HEK293 (cell line): Measurements from ENCODE around the gene GPER1.

Experiments used
- CTCF ChIA-PET: fragments of 350-600 bp; formaldehyde crosslinking; extraction: SDS; loops from one replicate; lab custom pipeline; 2021; ENCODE audit warnings: antibody characterized with exemption; lab: Yijun Ruan, JAX
- POLR2A ChIA-PET: fragments of 300-600 bp; formaldehyde crosslinking; extraction: SDS; loops from one replicate; lab custom pipeline; 2020; ENCODE audit warnings: antibody characterized with exemption, inconsistent platforms; lab: Yijun Ruan, JAX
- H3K27ac ChIP-seq: fragments of 200-500 bp; sonication (Bioruptor generic); 2 replicates; pipeline ENCODE4 v1.5.1; 2014; ENCODE audit warnings: low read depth, low read length, control low read depth, inconsistent platforms; ENCODE audit errors: extremely low read depth
- H3K36me3 ChIP-seq, 2 experiments: fragments of 200-500 bp in 1 of 2; sonication (Bioruptor generic) in 1 of 2; 1 replicate in 1 of 2; 2 replicates in 1 of 2; pipeline ENCODE4 v1.5.1; 2014 to 2017; ENCODE audit warnings: inconsistent platforms in 2 of 2, low read length in 2 of 2; ENCODE audit not compliant: control insufficient read depth in 2 of 2, insufficient read depth in 1 of 2
- H3K4me1 ChIP-seq: fragments of 200-500 bp; sonication (Bioruptor generic); 2 replicates; pipeline ENCODE4 v1.5.1; 2014; ENCODE audit warnings: mild to moderate bottlenecking, low read length, inconsistent platforms; ENCODE audit not compliant: control insufficient read depth, insufficient read depth
- H3K4me3 ChIP-seq: 2 replicates; pipeline ENCODE4 v1.5.1; 2011; ENCODE audit warnings: low read depth, mild to moderate bottlenecking, control low read depth, low read length, moderate library complexity
- H3K9me3 ChIP-seq: fragments of 200-500 bp; sonication (Bioruptor generic); 2 replicates; pipeline ENCODE4 v1.5.1; 2014; ENCODE audit warnings: low read depth, low read length, inconsistent platforms; ENCODE audit not compliant: control insufficient read depth, insufficient read depth
- GLIS1 ChIP-seq: fragments of 450-650 bp; formaldehyde crosslinking; IDR thresholded peaks from 2 replicates; pipeline ENCODE4 v1.5.1; 2016; ENCODE audit warnings: missing biosample characterization, missing genetic modification characterization
- KLF16 ChIP-seq: fragments of 450-650 bp; formaldehyde crosslinking; IDR thresholded peaks from 2 replicates; pipeline ENCODE4 v1.5.1; 2017; ENCODE audit warnings: missing biosample characterization, missing genetic modification characterization
- MYNN ChIP-seq: fragments of 450-650 bp; formaldehyde crosslinking; IDR thresholded peaks from 2 replicates; pipeline ENCODE4 v1.5.1; 2016; ENCODE audit warnings: missing biosample characterization, missing genetic modification characterization, borderline replicate concordance
- MZF1 ChIP-seq: fragments of 450-650 bp; formaldehyde crosslinking; IDR thresholded peaks from 2 replicates; pipeline ENCODE4 v1.5.1; 2017; ENCODE audit warnings: missing biosample characterization, missing genetic modification characterization, borderline replicate concordance
- PRDM6 ChIP-seq: fragments of 450-650 bp; formaldehyde crosslinking; IDR thresholded peaks from 2 replicates; pipeline ENCODE4 v1.5.1; 2017; ENCODE audit warnings: missing biosample characterization, missing genetic modification characterization
- WT1 ChIP-seq: fragments of 450-650 bp; formaldehyde crosslinking; IDR thresholded peaks from 2 replicates; pipeline ENCODE4 v1.5.1; 2016; ENCODE audit warnings: missing biosample characterization, missing genetic modification characterization
- ZBTB1 ChIP-seq: fragments of 450-650 bp; formaldehyde crosslinking; IDR thresholded peaks from 2 replicates; pipeline ENCODE4 v1.5.1; 2016; ENCODE audit warnings: missing biosample characterization, missing genetic modification characterization
- ZBTB20 ChIP-seq: fragments of 450-650 bp; formaldehyde crosslinking; IDR thresholded peaks from 2 replicates; pipeline ENCODE4 v1.5.1; 2016; ENCODE audit warnings: missing biosample characterization, missing genetic modification characterization
- ZFP3 ChIP-seq: fragments of 450-650 bp; formaldehyde crosslinking; IDR thresholded peaks from 2 replicates; pipeline ENCODE4 v1.5.1; 2016; ENCODE audit warnings: low read depth, missing biosample characterization, missing genetic modification characterization
- ZIC2 ChIP-seq: fragments of 450-650 bp; formaldehyde crosslinking; IDR thresholded peaks from 2 replicates; pipeline ENCODE4 v1.5.1; 2016; ENCODE audit warnings: missing biosample characterization, missing genetic modification characterization
- ZNF18 ChIP-seq: fragments of 450-650 bp; formaldehyde crosslinking; IDR thresholded peaks from 2 replicates; pipeline ENCODE4 v1.5.1; 2016; ENCODE audit warnings: missing biosample characterization, missing genetic modification characterization
- ZNF280C ChIP-seq: fragments of 450-650 bp; formaldehyde crosslinking; IDR thresholded peaks from 2 replicates; pipeline ENCODE4 v1.5.1; 2016; ENCODE audit warnings: missing biosample characterization, missing genetic modification characterization
- ZNF324 ChIP-seq: fragments of 450-650 bp; formaldehyde crosslinking; IDR thresholded peaks from 2 replicates; pipeline ENCODE4 v1.5.1; 2016; ENCODE audit warnings: missing biosample characterization, missing genetic modification characterization
- ZNF350 ChIP-seq: fragments of 450-650 bp; formaldehyde crosslinking; IDR thresholded peaks from 2 replicates; pipeline ENCODE4 v1.5.0; 2017; ENCODE audit warnings: missing biosample characterization, mild to moderate bottlenecking, missing genetic modification characterization
- ZNF354C ChIP-seq: fragments of 450-650 bp; formaldehyde crosslinking; IDR thresholded peaks from 2 replicates; pipeline ENCODE4 v1.5.1; 2016; ENCODE audit warnings: missing biosample characterization, missing genetic modification characterization, low read depth, borderline replicate concordance
- ZNF624 ChIP-seq: fragments of 450-650 bp; formaldehyde crosslinking; IDR thresholded peaks from 2 replicates; pipeline ENCODE4 v1.5.1; 2017; ENCODE audit warnings: missing biosample characterization, missing genetic modification characterization
- ZNF670 ChIP-seq: fragments of 450-650 bp; formaldehyde crosslinking; IDR thresholded peaks from 2 replicates; pipeline ENCODE4 v1.5.1; 2016; ENCODE audit warnings: missing biosample characterization, missing genetic modification characterization, low read depth
- ZSCAN16 ChIP-seq: fragments of 450-650 bp; formaldehyde crosslinking; IDR thresholded peaks from 2 replicates; pipeline ENCODE4 v1.5.1; 2016; ENCODE audit warnings: missing biosample characterization, missing genetic modification characterization

Gene GPER1

GRCh38 chr7:1053002-1053411 is 34.9 kb upstream of the GPER1 start (continued):
- TF ChIP-seq ZNF624 (no peak), ZSCAN16 (tag by site-specific recombination) (no peak), ZNF670 (tag by site-specific recombination) (no peak)

- Histone ChIP-seq H3K9me3 (no peaks in the 10 kb centered on the region), H3K4me1 (no peaks in the 10 kb centered on the region), H3K4me3 (no peak overlapping the region), H3K27ac (no peak overlapping the region), H3K36me3 (peaks cover 0 to 7% of the 10 kb centered on the region in 2 experiments; a peak in 1 of 3 replicates)
- POLR2A ChIA-PET, result interaction anchor here (0.6 kb wide), 1 partner anchor 33 kb away, joined by 4 read pairs; no protein-coding TSS in a partner anchor
- CTCF ChIA-PET, result interaction anchor here (0.8 to 1.9 kb wide), 3 partner anchors 9 to 124 kb away, joined by 3 to 10 read pairs (median 5); no protein-coding TSS in a partner anchor
- TF ChIP-seq ZNF324 (tag by site-specific recombination) (no peak), ZNF280C (tag by site-specific recombination) (no peak), ZBTB1 (tag by site-specific recombination) (no peak), ZIC2 (tag by site-specific recombination) (no peak), ZBTB20 (tag by site-specific recombination) (no peak), WT1 (tag by site-specific recombination) (no peak), ZFP3 (no peak), MYNN (no peak), ZNF354C (tag by site-specific recombination) (no peak), PRDM6 (tag by site-specific recombination) (no peak), MZF1 (tag by site-specific recombination) (no peak), KLF16 (tag by site-specific recombination) (no peak), ZNF350 (tag by site-specific recombination) (no peak)
Observed at GRCh38 chr7:1053816-1054370, 34.0 kb upstream of the GPER1 start.

GRCh38 chr7:1054438-1054837 is 33.5 kb upstream of the GPER1 start:
- ChIA-PET CTCF (interaction anchor here (0.8 to 1.2 kb wide), 2 partner anchors 9 to 123 kb away, joined by 3 to 5 read pairs; no protein-coding TSS in a partner anchor), POLR2A (interaction anchor here (0.6 kb wide), 1 partner anchor 34 kb away, joined by 4 read pairs; no protein-coding TSS in a partner anchor)
- Histone ChIP-seq H3K27ac (no peak overlapping the region), H3K9me3 (no peaks in the 10 kb centered on the region), H3K4me1 (no peaks in the 10 kb centered on the region), H3K36me3 (peaks cover 0 to 7% of the 10 kb centered on the region in 2 experiments; a peak in 1 of 3 replicates), H3K4me3 (no peak overlapping the region)
- TF ChIP-seq GLIS1 (tag by site-specific recombination) (peak; percentile 83), ZNF18 (tag by site-specific recombination) (no peak)
